ENCODE data around the gene FGR.

DNA sequence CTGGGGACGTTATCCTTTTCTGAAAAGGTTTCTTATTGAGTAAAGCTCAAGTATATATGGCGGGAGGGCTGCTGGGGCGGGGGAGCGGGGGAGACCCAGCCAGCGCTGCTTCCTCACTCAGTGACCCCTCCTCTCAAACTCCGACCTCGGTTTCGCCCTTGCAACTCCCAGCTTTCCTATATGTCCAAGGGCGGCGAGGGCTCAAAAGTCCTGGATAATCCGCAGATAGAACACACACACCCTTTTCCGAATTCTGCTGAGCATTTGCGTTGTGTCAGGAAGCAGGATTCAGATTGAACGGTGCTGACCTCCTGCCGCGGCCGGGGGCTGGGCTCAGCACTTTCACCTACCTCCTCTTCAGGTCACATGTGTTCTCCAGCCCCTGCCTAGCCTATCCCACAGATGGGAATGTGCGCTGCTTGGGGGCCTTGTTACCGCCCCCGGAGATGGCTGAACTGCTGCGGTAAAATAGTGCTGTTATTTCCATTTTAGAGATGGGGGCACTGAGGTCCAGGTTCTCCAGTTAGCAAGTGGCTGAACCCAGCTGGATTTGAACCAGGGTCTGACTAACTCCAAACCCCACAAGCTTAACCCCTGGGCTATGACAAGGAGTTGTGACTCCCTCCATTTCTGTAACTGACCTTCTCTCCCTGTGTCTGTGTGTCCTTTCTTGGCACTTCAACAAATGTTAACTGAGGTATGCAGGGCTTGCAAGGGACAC lies 30.2 kb downstream of the FGR start:
- TF ChIP-seq, protein P1, sequence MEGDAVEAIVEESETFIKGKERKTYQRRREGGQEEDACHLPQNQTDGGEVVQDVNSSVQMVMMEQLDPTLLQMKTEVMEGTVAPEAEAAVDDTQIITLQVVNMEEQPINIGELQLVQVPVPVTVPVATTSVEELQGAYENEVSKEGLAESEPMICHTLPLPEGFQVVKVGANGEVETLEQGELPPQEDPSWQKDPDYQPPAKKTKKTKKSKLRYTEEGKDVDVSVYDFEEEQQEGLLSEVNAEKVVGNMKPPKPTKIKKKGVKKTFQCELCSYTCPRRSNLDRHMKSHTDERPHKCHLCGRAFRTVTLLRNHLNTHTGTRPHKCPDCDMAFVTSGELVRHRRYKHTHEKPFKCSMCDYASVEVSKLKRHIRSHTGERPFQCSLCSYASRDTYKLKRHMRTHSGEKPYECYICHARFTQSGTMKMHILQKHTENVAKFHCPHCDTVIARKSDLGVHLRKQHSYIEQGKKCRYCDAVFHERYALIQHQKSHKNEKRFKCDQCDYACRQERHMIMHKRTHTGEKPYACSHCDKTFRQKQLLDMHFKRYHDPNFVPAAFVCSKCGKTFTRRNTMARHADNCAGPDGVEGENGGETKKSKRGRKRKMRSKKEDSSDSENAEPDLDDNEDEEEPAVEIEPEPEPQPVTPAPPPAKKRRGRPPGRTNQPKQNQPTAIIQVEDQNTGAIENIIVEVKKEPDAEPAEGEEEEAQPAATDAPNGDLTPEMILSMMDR (optimal IDR thresholded peaks at IDR 0.05 in 1 of 3, IDR thresholded peaks at IDR 0.05 in 1 of 3, conservative IDR thresholded peaks at IDR 0.05 in 1 of 3; ENCODE audit: extremely low read depth in 1 of 3, insufficient read depth in 2 of 3, low read length in 3 of 3), result no peak
- no peak for TF ChIP-seq EZH2 (IDR thresholded peaks at IDR 0.05; ENCODE audit: low read length)

All from keratinocyte (primary cell).